GM19438 (cell line): ENCODE data around the gene TNFRSF18.

Experiments
- ATAC-seq: cut with Tn5 transposase; IDR thresholded peaks from one replicate; pipeline ENCODE4 v1.9.1; 2021; ENCODE audit warnings: low read depth; ENCODE audit not compliant: unreplicated experiment

The TNFRSF18 gene

GRCh38 chr1:1240822-1241587 lies 34.6 kb upstream of the TNFRSF18 start:
- no peak for ATAC-seq

- ATAC-seq = no peak
These were observed 33.9 kb upstream of the TNFRSF18 start for GRCh38 chr1:1240348-1240732.

DNA sequence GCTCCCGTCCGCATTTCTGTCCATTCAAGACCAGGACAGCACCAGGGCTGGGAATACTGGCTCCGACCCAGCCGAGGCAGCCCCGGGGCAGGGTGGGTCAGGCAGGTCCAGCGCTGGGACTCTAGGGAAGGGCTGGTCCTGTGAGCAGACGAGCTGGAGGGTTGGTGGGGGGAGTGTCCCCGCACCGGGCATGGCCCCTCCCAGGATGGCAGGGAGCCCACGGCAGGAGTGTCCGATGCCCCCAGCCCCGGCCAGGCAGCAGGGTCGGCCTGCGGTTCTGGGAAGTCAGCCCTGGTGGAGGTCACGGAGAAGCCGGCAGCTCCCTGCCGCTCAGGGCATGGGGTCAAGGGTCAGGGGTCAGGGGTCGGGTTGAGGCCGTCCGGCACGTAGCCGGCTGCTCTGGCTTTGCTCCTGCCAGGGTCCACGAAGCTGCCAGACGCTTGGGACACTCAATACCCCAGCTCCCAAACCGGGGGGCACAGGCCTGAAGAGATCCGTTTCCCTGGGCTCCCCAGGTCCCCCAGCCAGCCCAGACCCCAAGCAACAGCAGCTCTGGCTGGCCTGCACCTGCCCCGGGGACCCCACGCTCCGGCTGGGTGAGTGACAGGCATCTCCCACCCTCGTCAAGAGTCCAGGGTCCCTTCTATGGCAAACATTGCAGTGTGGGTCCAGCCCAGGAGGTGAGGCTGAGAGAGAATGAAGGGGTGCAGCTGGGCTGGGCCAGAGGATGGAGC lies 33.4 kb upstream of the TNFRSF18 start:
- ATAC-seq = no peak

- no peak for ATAC-seq
These were observed 32.8 kb upstream of the TNFRSF18 start for GRCh38 chr1:1239227-1239613.

DNA sequence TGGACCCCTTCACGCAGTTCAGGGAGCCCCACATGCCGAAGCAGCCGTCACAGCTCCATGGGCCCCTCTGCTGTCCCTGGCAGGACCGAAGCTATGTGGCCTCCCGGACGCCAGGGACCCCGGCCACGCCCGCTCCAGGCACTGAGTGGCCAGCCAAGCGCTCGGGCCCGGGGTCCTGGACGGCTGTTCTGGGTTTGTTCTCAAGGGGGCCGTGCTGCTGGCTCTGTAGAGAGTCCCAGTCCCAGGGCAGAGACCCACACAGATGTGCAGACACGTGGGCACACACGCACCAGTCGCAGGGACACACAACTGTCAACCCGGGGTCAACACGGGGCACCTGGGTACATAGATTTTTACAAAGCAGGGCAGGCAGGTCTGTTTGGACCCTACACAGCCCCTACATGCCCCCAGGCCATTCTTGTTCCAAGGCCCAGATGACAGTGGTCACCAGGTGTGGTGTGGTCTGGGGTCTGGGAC lies 32.3 kb upstream of the TNFRSF18 start:
- no peak for ATAC-seq

DNA sequence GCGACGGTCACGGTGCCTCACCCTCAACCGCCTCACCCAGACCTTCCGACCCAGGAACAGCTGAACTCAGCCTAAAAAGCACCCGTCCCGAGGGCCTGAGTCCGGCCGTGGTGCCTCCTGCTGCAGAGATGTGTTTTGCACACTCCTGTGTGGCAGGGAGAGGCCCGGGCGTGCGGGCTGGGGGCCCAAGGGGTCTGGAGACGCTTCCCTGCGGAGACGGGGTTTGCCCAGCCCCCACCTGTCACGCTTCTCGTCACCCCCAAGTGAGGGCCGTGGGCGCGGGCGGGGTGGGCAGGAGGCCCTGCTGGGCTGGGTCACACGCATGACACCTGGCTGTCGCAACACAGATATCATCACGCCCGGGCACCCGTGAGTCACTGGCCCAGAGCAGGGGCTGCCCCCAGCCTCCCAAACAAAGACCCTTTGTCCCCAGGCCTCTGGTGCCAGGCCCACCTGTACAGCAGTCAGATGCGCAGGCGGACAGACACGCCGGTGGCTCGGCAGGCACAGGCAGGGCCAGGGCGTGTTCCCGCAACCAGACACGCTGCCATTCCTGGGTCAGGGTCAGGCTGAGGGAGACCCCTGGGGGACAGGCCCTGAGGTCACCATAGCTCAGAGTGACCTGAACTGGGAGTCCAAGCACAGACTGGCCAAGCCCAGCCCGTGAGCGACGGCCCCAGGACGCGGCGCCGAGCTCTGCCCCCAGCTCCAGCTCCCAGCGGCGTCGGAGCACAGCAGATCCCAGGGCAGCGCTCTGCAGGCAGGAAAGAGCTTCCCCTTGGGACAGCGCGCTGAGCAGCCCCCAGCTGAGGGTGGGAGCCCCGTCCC lies 31.7 kb upstream of the TNFRSF18 start:
- no peak for ATAC-seq

GRCh38 chr1:1236945-1237873 lies 30.8 kb upstream of the TNFRSF18 start:
- ATAC-seq = no peak

- no peak for ATAC-seq
These were observed 29.9 kb upstream of the TNFRSF18 start for GRCh38 chr1:1236176-1236763.

- no peak for ATAC-seq
These were observed 28.8 kb upstream of the TNFRSF18 start for GRCh38 chr1:1235016-1235744.

- no peak for ATAC-seq
These were observed 27.9 kb upstream of the TNFRSF18 start for GRCh38 chr1:1234180-1234808.

DNA sequence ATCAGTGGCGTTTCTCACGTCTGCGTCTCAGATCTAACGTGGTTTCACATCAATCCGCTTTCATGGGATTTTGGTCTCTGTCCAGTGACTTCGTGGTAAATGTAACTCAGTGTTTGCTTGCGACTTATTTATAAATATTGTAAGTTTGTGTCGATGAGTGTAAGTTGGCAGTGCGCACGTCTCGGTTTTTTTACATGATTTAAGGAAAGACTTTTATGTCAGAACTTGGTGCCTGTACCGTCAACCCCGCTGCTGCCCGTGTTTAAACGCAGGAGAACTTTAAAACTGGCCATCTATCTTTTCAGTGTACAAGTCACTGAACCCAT lies 27.1 kb upstream of the TNFRSF18 start:
- no peak for ATAC-seq

GRCh38 chr1:1232796-1233566 lies 26.6 kb upstream of the TNFRSF18 start:
- ATAC-seq = no peak

GRCh38 chr1:1232208-1232795 lies 25.9 kb upstream of the TNFRSF18 start, which contains the start of gene B3GALT6:
TSS of gene B3GALT6 (plus strand) at chr1:1232237. CDS start at chr1:1232279, 42 bp downstream.
- ATAC-seq = no peak

DNA sequence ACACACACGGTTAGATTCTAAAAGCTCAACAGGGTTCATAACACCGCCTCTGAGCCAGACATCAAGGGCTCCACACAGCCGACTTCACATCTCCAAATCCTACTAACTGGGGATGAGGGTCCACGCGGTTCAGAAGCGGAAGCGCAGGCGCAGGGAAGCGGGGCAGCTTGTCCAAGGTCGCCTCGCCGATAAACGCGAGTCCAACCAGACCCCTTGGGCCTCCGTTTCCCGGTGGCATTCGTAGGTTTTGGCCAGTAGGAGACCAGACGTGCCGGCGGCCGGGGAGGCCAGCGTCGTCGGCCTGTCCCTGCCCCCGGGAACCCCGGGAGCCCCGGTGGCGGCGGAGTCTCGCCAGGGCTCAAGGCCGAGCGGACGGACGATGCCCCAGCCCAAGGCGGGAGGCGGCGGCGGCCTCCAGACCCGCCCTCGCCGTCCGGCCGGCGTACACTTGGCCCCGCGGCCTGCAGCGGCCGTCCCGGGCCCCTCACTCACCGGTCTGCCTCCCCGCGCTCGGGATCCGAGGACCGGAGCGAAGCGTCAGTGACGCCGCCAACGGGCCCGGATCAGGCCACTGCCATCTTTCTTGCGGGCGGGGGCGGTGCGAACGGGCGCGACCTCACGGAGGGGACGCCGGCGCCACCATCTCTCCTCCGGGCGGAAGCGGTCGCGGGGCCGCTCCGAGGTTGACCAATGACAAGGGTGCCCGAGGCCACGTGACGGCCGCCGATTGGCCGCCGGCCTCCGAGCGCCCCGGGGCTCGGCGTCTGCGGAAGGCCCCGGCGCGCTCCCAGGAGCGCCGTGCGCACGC lies 25.2 kb upstream of the TNFRSF18 start, which contains the start of gene SDF4:
SDF4 (minus strand) TSS at position 602 of the 808 bp plus-strand sequence. CDS start 3,229 bp downstream, outside the sequence.
- ATAC-seq = peak; percentile 85

DNA sequence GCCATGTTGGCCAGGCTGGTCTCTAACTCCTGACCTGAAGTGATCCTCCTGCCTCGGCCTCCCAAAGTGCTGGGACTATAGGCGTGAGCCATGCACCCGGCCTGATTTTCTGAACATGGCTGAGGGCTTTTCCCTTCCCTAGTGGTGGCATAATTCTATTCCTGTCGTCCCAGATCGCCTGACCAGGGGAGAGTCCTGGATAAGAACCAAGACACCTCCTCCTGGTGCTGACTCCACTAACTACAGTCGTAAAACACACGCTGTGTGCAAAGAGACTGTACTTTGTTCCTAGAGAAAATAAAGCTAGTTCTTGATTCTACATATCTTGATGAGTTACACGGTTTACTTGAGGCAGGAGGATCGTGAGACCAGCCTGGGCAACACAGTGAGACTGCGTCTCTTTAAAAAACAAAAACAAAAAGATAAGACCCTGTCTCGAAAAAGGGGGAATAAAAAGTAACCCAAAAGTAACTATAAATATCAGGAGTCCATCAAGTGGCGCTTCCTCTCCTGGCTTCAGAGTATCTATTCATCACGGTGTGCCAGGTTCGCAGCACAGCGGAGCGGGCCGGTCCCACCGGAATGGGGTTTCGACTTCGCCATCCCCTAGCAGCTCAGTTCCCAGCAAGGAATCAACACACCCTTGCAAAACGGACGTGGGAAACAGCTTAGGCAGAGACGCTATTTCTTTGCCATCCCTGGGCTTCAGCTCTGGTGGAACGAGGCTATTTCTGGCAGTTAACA lies 24.4 kb upstream of the TNFRSF18 start:
- no peak for ATAC-seq

DNA sequence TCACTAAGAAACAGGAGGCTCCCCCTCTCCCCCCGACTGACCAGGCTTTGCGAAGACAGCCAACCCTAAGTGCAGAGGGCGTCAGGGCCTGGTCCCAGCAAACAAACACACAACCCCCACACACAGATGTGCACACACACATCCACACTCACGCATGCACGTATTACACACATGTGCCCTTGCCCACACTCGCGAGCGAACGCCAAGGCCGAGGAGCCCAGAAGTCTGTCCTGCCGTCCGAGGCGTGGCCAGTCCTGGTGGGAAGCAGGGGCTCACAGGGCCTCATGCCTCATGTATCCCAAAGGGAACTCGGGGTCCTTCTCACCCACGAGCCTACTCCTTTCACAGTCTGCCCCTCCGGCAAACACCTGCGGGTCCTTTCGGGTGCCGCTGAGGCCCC lies 23.4 kb upstream of the TNFRSF18 start:
- no peak for ATAC-seq
